ENCODE results near the gene ACAP3. TPM values are rescaled to one million over a fixed set of nuclear protein-coding genes. Genes with fewer than 3 reads are reported as not detected.

The ACAP3 gene
- total RNA-seq, 1 donor from 2014 or later: 31.9 TPM

DNA sequence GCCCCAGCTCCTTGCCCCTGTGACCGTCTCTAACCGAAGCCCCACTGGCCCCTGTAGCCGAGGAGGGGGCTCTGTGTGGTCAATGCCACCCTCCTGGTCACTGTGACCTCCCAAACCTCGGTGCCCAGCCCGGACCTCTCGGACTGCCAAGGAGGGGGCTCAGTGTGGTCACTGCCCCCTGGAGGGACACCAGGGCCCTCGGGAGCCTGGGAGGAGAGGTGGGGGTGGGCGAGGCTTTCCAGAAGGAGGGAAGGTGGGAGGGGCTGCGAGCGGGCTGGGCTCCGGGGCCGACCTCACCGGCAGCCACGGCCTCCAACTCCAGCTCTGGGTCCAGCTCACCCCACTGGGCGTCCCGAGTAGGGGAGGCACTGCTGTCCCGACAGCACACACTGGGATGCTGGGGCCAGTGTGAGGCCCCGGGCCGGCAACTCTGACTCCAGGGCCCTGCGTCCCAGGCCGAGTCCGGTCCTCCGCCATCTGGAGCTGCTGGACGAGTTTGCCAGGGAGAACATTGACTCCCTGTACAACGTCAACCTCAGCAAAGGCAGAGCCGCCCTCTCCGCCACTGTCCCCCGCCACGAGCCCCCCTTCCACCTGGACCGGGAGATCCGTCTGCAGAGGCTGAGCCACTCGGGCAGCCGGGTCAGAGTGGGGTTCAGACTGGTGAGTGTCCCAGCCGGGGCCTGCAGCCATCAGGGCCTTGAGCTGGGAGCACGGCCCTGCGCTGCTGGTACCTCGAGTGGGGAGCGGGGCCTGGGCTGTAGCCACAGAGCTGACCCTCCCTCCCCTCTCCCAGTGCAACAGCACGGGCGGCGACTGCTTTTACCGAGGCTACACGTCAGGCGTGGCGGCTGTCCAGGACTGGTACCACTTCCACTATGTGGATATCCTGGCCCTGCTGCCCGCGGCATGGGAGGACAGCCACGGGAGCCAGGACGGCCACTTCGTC, 21.1 kb downstream of the ACAP3 start:
- ATAC-seq (no peak), DNase-seq (ENCODE audit: low spot score) (no peak)

DNA sequence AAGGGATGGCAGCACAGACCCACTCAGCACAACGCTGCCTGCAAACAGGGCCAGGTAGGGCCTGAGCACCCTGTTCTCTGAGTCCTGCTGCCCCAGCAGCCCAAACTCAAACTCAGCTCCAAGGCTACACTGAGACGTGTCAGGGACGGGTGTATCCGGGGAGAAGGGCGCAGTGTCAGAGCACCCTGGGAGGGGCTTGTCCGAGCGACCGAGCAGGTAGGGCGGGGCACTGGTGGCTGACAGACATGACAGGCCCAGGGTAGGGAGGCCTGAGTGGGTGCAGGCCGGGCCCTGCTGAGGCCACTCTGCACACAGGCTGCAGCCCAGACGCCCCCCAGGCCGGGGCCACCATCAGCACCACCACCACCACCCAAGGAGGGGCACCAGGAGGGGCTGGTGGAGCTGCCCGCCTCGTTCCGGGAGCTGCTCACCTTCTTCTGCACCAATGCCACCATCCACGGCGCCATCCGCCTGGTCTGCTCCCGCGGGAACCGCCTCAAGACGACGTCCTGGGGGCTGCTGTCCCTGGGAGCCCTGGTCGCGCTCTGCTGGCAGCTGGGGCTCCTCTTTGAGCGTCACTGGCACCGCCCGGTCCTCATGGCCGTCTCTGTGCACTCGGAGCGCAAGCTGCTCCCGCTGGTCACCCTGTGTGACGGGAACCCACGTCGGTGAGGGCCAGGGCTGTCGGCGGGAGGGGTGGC, 22.0 kb downstream of the ACAP3 start:
- ATAC-seq (no peak), DNase-seq (ENCODE audit: low spot score) (no peak)

DNA sequence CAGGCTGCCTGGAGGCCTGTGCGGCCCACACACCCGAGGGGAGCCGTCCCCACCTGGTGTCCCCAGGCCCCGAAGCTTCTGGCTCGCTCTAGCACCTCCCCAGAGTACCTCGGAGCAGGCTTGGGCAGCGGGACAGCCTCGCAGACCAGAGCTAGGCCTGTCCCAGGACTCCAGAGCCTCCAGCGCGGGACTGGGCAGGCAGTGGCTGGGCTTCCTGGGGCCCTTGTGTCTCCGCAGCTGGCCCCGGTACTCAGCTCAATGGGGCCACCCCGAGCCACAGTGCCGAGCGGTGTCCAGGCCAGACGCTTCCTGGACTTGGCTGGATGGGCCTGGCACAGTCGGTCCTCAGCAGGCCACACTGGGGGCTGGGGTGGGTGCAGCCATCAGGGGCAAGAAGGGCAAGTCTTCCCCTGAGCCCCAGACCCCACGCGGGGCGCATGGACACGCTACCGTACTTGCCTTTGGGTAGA, 22.6 kb downstream of the ACAP3 start:
- ATAC-seq: no peak
- DNase-seq (ENCODE audit: low spot score): no peak

DNA sequence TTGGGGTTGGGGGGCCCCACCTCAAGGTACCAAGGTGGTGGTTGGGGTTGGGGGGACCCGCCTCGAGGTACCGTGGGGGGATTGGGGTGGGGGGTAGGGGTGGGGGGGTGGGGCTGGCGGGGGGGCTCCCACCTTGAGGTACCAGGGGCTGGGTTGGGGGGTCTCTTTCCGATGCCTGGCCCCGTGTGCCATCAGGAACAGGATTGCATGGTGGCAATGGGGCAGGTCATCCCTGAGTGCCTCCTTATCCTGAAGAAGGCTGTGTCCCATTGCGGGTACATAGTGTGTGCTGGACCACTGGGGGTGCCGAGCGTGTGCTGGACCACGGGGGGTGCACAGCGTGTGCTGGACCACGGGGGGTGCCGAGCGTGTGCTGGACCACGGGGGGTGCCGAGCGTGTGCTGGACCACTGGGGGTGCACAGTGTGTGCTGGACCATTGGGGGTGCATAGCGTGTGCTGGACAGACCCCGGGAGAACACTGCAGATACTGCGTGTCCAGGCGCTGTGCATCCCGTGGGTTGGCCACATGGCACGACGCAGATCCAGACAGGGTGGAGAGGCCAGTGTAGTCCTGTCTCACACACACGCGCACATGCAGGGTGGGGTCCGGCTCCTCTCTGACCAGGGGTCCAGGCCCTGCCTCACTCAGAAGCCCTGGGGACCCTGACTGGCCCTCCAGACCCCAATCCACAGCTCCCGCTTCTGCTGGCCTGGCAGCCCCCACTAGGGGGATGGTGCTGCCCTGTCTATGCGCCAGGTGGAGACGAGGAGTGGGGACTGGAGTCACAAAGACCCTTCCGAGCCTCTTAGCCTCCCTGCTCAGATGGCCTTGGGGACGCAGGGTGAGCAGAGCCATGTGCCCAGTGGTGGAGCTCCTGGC, 23.3 kb downstream of the ACAP3 start:
- DNase-seq (ENCODE audit: low spot score): no peak
- no peak for ATAC-seq

DNA sequence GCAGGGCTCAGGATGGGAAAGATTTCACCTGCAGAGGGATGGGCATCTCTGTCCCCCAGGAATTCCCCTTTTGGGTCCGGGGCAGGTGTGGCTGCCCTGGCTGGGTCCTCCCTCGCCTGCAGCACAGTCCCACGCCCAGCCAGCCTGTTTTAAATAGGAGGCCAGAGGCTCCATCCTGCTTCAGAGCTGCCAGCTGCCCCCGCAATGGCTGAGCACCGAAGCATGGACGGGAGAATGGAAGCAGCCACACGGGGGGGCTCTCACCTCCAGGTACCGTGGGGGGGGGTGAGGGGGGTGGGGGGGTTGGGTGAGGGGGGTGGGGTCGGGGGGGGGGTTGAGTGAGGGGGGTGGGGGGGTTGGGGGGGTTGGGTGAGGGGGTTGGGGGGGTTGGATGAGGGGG, 23.9 kb downstream of the ACAP3 start:
- ATAC-seq: no peak
- no peak for DNase-seq (ENCODE audit: low spot score)

DNA sequence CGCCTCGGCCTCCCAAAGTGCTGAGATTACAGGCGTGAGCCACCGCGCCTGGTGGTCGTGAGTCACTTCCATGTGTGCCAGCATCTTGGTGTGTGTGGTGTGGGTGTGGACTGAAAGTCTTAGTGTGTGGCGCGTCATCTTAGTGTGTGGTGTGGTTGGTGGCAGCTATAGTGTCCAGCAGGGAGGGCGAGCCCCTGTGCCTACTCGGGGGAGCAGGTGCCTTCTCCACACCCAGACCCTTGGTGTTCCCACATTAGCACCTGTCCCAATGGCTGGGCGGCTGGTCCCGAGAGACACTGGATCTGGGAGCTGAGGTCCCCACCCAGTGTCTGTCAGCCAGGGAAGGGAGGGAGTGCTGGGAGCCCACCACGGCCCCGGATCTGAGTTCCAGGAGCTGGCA, 24.7 kb downstream of the ACAP3 start:
- ATAC-seq (no peak), DNase-seq (ENCODE audit: low spot score) (no peak)

DNA sequence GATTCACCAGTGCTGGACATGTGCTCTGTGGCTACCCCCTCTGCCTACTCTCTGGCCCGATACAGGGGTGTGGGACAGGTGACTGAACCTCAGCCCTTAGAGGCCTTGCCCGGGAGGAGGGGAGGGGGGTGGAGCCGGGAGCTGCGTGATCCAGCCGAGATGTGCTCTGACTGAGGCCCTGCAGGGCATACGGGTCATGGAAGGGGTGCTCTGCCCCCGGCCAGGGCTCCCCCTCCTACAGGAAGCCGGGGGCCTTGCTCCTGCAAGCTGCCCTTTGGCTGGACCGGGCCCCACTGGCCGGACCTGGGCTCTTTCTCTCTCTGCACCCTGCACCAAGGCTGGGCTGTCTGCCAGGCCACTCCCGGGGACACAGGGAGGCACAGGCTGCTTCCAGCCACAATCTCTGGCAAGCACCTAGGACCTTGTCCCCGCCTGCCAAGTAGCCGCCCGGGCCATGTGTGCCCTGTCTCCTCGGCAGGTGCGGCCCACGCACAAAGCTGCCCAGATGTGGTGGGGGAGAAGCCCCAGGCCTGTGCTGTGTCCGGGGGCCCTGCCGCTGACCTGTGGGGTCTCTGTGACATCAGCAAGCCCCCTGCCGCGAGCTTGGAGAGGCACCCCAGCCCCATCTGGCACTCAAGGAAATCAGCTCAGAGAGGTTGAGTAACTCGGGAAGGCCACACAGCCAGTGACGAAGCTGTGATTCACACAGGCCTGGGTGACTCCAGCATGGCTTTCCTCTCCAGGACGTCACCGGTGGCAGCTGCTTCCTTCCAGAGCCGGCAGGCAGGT, 26.0 kb downstream of the ACAP3 start:
- peak; percentile 98 for DNase-seq (ENCODE audit: low spot score)
- ATAC-seq: peak; percentile 92

DNA sequence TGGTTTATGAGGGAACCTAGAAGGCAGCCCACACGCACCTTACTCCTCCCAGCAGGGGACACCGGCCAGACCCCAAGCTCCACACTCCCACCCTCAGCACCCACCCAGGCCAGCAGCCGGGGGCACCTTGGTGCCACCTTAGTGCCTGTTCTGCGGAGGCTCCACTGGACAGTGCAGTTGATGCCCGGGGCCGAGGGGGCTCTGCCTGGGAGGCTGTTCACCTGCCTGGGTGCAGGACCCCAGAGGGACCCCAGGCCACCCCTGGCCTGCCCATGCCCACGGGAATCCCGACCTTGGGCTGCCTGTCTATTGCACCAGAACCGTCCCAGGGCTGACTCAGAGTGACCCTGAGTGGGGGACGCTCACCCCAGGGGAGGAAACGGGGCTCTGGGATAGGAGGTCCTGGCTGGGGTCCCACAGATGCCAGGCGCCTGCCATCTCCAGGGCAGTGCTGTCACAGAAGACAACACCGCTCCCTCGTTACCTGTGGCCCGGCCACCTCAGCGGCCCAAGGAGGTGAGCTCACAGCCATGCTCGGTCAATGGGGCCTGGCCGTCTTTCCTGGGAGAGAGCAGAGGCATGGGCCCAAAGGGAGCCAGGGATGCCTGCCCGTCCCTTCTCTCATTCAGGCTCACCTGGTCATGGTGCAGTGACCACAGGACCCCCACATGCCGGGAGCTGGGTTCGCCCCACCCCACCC, 26.8 kb downstream of the ACAP3 start:
- no peak for DNase-seq (ENCODE audit: low spot score)
- ATAC-seq: peak; percentile 24

DNA sequence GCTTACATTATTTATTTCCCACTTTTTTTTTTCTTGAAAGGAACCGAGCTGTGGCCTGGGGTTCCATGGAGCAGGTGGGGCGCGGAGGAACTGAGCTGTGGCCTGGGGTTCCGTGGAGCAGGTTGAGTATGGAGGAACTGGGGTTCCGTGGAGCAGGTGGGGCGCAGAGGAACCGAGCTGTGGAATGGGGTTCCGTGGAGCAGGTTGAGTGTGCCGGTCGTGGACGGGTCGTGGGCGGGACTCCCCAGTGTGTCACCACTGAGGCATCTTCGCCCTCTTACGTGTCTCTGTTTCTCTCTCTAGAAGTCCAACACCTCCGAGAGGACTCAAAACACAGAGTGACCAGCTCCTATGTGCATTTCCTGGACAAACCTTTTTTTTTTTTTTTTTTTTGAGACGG, 28.7 kb downstream of the ACAP3 start:
- ATAC-seq (no peak), DNase-seq (ENCODE audit: low spot score) (no peak)

DNA sequence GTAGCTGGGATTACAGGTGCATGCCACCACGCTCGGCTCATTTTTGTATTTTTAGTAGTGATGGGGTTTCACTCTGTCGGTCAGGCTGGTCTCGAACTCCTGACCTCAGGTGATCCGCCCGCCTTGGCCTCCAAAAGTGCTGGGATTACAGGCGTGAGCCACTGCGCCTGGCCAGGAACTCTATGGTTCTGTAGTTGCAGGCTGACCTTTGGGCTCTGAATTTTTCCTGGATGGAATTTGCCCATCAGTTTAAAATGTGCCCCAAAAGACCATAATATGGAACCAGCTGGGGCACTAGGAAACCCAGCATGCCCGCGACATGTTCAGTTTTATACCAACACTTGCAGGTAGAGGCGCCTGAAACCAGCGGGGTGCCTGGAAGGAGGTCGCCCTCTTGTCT, 29.1 kb downstream of the ACAP3 start:
- ATAC-seq (no peak), DNase-seq (ENCODE audit: low spot score) (no peak)

DNA sequence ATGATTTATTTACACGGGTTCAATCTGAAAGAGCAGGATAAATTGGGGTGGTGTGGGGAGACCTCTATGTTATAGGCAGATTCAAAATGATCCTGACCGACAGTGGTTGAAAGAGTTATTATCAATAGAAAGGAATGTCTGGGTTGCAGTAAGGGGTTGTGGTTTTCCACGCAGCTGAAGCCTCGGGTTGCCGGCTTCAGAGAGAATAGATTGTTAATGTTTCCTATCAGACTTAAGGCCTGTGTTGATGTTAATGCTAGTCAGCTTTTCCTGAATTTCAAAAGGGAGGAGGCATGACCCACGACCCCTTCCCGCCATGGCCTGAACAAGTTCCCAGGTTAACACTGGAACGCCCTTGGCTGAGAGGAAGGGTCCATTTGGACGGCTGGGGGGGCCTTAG, 31.9 kb downstream of the ACAP3 start:
- no peak for ATAC-seq
- DNase-seq (ENCODE audit: low spot score): no peak

DNA sequence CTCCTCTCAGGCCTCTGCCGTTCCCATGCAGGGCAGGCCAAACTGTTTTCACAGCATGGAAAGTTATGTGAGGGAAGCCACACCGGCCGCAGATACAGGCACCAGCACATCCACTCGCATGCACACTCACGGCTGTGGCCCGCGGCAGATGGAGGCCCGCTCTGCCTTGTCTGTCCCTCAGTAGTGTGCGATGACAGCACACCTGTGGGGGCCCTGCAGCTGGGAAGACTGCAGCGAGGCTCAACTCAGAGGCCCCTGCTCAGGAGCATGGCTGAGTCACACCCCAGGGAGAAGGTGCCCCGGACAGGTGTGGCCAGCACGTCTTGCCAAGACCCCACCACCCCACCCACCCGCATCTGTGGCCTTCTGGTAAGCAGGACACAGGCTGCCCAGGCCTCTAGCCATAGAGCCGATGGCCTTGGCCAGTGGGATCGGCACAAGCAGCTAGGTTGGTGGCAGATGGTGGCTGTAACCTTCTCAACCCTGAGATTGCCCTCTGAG, 32.7 kb downstream of the ACAP3 start:
- peak; percentile 45 for DNase-seq (ENCODE audit: low spot score)
- no peak for ATAC-seq

DNA sequence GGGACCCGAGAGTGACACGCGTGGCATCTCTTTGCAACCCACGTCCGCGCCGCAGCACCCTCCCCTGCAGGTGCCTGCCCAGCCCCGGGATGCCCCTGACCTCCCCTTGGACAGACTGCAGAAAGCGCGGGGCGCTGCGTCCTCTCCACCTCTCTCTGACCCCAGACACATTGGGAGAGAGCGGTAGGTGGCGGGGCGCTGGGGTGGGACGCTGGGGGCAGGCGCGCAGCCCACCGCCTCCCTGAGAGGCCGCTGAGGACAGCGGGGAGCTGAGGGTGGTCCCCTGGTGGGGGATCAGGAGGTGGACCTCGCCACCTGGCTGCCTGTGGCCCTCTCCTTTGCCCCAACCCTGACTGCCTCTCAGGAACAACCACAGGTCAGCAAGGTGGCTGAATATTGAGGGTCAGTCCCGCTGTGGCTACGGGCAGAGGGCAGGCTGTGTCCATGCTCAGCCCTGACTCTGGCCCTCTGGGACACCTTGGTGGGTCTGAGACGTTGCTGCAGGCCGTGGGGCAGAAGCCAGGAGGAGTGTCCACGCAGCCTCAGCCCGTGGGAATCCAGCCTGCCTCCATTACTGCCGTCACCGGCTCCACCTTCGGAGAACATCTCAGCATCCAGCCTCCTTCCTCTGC, 33.3 kb downstream of the ACAP3 start:
- no peak for DNase-seq (ENCODE audit: low spot score)
- ATAC-seq: peak; percentile 45

DNA sequence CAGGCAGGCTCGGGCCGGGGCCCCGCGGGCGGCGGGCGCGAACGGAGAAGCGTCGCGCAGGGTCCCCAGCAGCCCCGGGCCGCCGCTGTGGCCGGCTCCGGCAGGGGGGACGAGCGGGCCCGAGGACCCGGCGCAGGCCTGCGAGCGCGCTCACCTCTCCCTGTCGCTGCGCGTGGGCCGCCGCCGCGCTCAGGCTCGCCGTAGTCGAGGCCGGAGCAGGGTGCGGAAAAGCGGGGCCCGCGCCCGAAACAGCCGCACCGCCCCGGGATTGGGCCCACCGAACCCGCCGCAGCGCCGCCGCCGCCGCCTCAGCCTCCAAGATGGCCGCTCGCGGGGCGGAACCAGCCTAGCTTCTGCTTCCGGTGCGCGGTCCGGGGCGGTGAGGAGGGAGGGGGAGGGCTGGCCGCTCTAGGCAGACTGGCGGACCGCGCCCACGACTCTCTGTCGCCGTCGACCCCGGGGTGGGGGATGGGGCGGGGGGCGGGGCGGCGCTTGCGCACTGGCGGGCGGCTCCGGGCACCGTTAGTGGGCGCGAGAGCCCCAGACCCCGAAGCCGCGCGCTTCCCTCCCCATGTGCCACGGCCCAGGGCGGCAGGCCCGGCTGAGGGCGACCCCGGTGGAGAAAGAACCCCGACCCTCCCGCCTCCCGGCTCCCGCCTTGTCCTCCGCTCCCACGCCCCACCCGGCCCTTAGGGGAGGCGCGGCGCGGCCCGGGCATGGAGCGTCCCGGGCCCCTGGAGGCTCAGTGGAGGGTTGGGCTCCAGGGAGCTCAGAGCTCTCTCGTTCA, 34.0 kb downstream of the ACAP3 start, which contains the start of gene UBE2J2:
TSS of gene UBE2J2 (minus strand) at position 343 of the 787 bp plus-strand sequence. CDS start 5,862 bp downstream, outside the sequence.
- peak; percentile 96 for ATAC-seq

DNA sequence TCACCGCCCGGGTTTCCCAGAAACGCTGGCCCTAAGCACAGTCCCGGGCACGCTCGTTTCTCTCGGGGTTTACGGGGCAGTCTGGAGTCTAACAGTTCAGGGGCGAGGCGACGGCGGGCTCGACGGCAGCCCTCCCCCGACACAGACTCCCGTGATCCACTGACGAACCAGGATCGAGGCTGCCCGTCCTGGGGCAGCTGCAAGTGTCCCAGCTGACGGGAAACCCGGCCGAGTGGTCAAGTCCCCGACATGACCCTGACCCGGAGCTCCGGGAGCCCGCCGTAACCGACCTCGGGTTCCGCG, 34.6 kb downstream of the ACAP3 start:
- no peak for DNase-seq (ENCODE audit: low spot score)

More for the DNA sequence above, 34.0 kb downstream of the ACAP3 start, which contains the start of gene UBE2J2:
- peak; percentile 93 for DNase-seq (ENCODE audit: low spot score)

DNA sequence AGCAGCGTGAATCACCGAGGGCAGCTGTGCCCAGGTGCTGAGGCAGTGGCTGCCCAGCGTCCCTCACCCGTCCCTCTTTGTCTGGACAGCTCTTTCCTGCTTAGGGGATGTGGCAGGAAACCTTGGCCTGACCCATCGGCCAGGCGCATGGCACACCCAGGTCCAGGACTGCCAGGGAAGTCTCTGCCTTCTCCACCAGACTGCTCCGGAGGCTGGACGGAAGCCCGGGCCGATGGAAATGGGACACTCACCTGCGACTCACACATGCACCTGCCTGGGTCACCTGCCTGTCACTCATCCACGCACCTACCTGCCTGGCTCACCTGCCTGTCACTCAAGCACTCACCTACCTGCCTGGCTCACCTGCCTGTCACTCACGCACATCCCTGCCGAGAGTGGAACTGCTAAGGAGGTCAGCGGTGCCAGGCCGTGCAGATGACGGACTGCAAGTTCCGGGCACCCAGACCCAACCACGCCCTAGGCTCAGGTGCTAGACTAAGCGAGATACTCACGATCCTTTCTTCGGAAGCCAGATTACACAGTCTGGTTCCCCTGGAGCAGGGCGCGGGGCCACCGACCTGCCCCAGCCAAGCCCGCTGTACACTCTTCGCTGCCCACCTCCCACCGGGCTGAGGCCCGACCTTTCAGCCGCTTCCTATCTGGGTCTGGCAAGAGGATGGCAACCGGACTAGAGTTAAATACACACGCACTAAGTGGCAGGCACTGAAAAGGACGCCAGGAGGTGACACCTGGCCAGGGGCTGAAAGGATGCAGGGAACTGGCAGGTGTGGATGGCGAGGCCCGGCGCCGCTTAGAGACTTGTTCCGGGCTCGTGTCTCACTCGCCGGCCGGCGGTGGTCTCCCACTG, 35.2 kb downstream of the ACAP3 start:
- no peak for DNase-seq (ENCODE audit: low spot score)
- no peak for ATAC-seq

More for the DNA sequence above, 34.6 kb downstream of the ACAP3 start:
- no peak for ATAC-seq

DNA sequence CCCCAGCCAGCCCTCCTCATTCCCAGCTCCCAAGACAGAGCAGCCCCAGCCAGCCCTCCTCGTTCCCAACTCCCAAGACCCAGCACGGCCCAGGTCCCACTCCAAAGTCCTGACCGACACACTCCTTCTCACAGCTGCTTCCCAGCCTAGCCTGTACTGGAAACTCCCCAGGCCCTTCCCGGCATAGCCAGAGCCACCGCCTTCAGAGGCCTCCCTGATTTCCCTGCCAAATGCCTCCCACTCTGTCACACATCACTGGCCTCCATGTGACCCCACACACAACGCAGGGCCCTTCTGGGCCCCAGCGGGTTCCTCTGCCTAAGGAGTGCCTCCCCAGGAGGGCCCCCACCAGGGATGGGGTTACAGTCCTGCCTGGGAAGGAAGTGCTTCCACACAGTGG, 36.9 kb downstream of the ACAP3 start:
- ATAC-seq (no peak), DNase-seq (ENCODE audit: low spot score) (no peak)
